ENCODE measurements around the gene EHMT1.

DNA sequence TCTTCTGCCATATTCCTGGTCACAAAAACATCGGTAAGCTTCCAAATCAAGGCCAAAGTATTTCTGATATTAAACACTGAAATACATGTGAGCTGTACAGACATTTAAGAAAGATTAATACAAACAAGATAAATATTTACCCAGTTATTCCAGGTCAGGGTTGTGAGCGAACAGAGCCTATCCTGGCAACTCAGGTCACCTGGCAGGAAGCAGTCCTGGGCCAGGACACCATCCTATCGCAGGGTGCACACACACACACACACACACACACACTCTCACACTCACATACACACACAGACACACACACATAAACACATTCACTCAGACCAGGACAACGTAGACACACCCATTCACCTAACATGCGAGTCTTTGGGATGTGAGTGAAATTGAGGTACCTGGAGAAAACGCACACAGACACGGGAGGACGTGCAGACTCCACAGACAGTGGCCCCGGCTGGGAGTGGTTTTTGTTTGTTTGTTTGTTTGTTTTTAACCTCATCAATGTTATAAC, 176.4 kb downstream of the EHMT1 start:
- TF ChIP-seq, protein P1, sequence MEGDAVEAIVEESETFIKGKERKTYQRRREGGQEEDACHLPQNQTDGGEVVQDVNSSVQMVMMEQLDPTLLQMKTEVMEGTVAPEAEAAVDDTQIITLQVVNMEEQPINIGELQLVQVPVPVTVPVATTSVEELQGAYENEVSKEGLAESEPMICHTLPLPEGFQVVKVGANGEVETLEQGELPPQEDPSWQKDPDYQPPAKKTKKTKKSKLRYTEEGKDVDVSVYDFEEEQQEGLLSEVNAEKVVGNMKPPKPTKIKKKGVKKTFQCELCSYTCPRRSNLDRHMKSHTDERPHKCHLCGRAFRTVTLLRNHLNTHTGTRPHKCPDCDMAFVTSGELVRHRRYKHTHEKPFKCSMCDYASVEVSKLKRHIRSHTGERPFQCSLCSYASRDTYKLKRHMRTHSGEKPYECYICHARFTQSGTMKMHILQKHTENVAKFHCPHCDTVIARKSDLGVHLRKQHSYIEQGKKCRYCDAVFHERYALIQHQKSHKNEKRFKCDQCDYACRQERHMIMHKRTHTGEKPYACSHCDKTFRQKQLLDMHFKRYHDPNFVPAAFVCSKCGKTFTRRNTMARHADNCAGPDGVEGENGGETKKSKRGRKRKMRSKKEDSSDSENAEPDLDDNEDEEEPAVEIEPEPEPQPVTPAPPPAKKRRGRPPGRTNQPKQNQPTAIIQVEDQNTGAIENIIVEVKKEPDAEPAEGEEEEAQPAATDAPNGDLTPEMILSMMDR (conservative IDR thresholded peaks at IDR 0.05; ENCODE audit: low read length), result no peak
- no peak for TF ChIP-seq EZH2phosphoT487 (IDR thresholded peaks at IDR 0.05; ENCODE audit: borderline replicate concordance)

Measured in Loucy (cell line).